Measurements from ENCODE around the gene RFX7.
"Not testable (repeated sequence)": the region's sequence is repeated elsewhere in the genome, so short reads cannot be mapped to it uniquely, and the experiment has no call there.

RFX7 gene

GRCh38 chr15:56243163-56244037 is at the start of gene RFX7:
RFX7 (minus strand) TSS chr15:56243879; CDS start chr15:56243285, 594 bp downstream.
- H3K27ac ChIP-seq: peak within 1 kb of the TSS; percentile 85

GRCh38 chr15:56292546-56293316 is 49.1 kb upstream of the RFX7 start:
- H3K27ac ChIP-seq: no peak overlapping the region
- no peak for TF ChIP-seq CTCF (conservative IDR thresholded peaks at IDR 0.05)

More at GRCh38 chr15:56243163-56244037, at the start of gene RFX7:
- peak; percentile 29 for TF ChIP-seq CTCF (conservative IDR thresholded peaks at IDR 0.05)

GRCh38 chr15:56291741-56292140 is 48.1 kb upstream of the RFX7 start:
- no peak overlapping the region for H3K27ac ChIP-seq
- no peak for TF ChIP-seq CTCF (conservative IDR thresholded peaks at IDR 0.05)

- TF ChIP-seq CTCF (conservative IDR thresholded peaks at IDR 0.05): no peak; the same call in 1 of the 2 replicates
Observed at GRCh38 chr15:56286213-56286612, 42.5 kb upstream of the RFX7 start.

GRCh38 chr15:56281145-56281544 is 37.5 kb upstream of the RFX7 start:
- no peak for TF ChIP-seq CTCF (conservative IDR thresholded peaks at IDR 0.05)
- no peak overlapping the region for H3K27ac ChIP-seq

More at GRCh38 chr15:56286213-56286612, 42.5 kb upstream of the RFX7 start:
- H3K27ac ChIP-seq: no peak overlapping the region

GRCh38 chr15:56273724-56274123 is 30.0 kb upstream of the RFX7 start:
- H3K27ac ChIP-seq: no peak overlapping the region
- TF ChIP-seq CTCF (conservative IDR thresholded peaks at IDR 0.05): no peak

GRCh38 chr15:56272454-56272853 is 28.8 kb upstream of the RFX7 start:
- no peak for TF ChIP-seq CTCF (conservative IDR thresholded peaks at IDR 0.05)

GRCh38 chr15:56266465-56266864 is 22.8 kb upstream of the RFX7 start:
- not testable (repeated sequence) for H3K27ac ChIP-seq

More at GRCh38 chr15:56272454-56272853, 28.8 kb upstream of the RFX7 start:
- no peak overlapping the region for H3K27ac ChIP-seq
